Hippocampal formation (tissue), 2 donors: ENCODE results near the gene PRUNE2.
A peak's percentile ranks its signal among the peaks of the same experiment; 100 is the strongest.

Experiments
- DNase-seq, 2 donors: peaks; one replicate each; lab custom pipeline; 2025; lab: John Stamatoyannopoulos, UW

Gene PRUNE2

GRCh38 chr9:76737154-76737902 is 168.6 kb downstream of the PRUNE2 start:
- DNase-seq: no peak

- DNase-seq: no peak
These were observed 171.2 kb downstream of the PRUNE2 start for GRCh38 chr9:76734716-76735115.

GRCh38 chr9:76733096-76733495 is 172.8 kb downstream of the PRUNE2 start:
- no peak for DNase-seq

GRCh38 chr9:76732341-76732958 is 173.5 kb downstream of the PRUNE2 start:
- no peak for DNase-seq

GRCh38 chr9:76730801-76731200 is 175.1 kb downstream of the PRUNE2 start:
- no peak for DNase-seq

- DNase-seq: no peak
These were observed 175.8 kb downstream of the PRUNE2 start for GRCh38 chr9:76729980-76730737.

GRCh38 chr9:76729116-76729515 is 176.8 kb downstream of the PRUNE2 start:
- no peak for DNase-seq

- DNase-seq: no peak
These were observed 180.0 kb downstream of the PRUNE2 start for GRCh38 chr9:76725885-76726284.

GRCh38 chr9:76725011-76725546 is 180.8 kb downstream of the PRUNE2 start:
- no peak for DNase-seq

GRCh38 chr9:76720245-76720644 is 185.7 kb downstream of the PRUNE2 start:
- DNase-seq: no peak

- DNase-seq: no peak
These were observed 187.7 kb downstream of the PRUNE2 start for GRCh38 chr9:76718166-76718565.

- no peak for DNase-seq
These were observed 188.3 kb downstream of the PRUNE2 start for GRCh38 chr9:76717613-76718012.

GRCh38 chr9:76717176-76717575 is 188.7 kb downstream of the PRUNE2 start:
- DNase-seq: no peak

- DNase-seq: peak in 1 of 2 donors; percentile 25
These were observed 189.7 kb downstream of the PRUNE2 start for GRCh38 chr9:76716085-76716672.

GRCh38 chr9:76713381-76713780 is 192.5 kb downstream of the PRUNE2 start:
- no peak for DNase-seq

- no peak for DNase-seq
These were observed 196.9 kb downstream of the PRUNE2 start for GRCh38 chr9:76709020-76709419.

- DNase-seq: no peak
These were observed 198.4 kb downstream of the PRUNE2 start for GRCh38 chr9:76707510-76707909.

GRCh38 chr9:76704593-76705204 is 201.2 kb downstream of the PRUNE2 start:
- peak in 1 of 2 donors; percentile 91 for DNase-seq

GRCh38 chr9:76703270-76703669 is 202.6 kb downstream of the PRUNE2 start:
- DNase-seq: no peak

- no peak for DNase-seq
These were observed 204.4 kb downstream of the PRUNE2 start for GRCh38 chr9:76701441-76702039.

- DNase-seq: no peak
These were observed 205.0 kb downstream of the PRUNE2 start for GRCh38 chr9:76700916-76701315.
